Hematopoietic multipotent progenitor cell (in vitro differentiated cells): ENCODE measurements around the gene LRRC53. TPM values are rescaled to one million over a fixed set of nuclear protein-coding genes. Genes with fewer than 3 reads are reported as not detected.

Experiments used
- DNase-seq, 3 donors: peaks; one replicate each; pipeline ENCODE4 v3.0.0-alpha.2; 2011 to 2015; ENCODE audit warnings: low read depth in 2 of 3, low spot score in 2 of 3
- total RNA-seq: library from RNA; depleted of rRNA; stranded (reverse); fragments of >200 nt; gene quantifications from one replicate; pipeline ENCODE4 v1.2.3, GENCODE V29; 2012

LRRC53 gene
- total RNA-seq, 1 donor: not detected

- no peak for DNase-seq
These were observed 59.1 kb downstream of the LRRC53 start for GRCh38 chr1:74453277-74453676.

GRCh38 chr1:74452035-74452434 is 60.4 kb downstream of the LRRC53 start:
- DNase-seq: no peak

- DNase-seq: no peak
These were observed 75.4 kb downstream of the LRRC53 start for GRCh38 chr1:74437035-74437434.

DNA sequence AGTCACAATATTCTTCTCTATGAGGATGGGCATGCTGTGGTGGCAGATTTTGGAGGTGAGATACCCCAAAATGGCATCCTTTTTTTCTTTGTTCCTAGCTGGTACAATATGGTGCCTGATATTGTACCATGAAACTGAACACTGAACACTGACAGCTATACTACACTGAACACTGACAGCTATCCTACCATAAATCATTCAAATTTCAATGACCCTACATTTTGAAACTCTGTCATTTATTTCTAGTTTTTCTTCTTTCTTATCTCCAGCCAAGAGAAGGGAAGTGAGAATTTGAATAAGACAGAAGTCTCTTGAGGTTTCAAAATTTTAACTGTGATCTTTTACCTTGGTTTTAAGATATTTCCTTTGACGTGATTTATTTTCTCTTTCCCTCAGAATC is 76.3 kb downstream of the LRRC53 start:
- DNase-seq: no peak

GRCh38 chr1:74434321-74434720 is 78.1 kb downstream of the LRRC53 start:
- DNase-seq: no peak

GRCh38 chr1:74432325-74432724 is 80.1 kb downstream of the LRRC53 start:
- no peak for DNase-seq

DNA sequence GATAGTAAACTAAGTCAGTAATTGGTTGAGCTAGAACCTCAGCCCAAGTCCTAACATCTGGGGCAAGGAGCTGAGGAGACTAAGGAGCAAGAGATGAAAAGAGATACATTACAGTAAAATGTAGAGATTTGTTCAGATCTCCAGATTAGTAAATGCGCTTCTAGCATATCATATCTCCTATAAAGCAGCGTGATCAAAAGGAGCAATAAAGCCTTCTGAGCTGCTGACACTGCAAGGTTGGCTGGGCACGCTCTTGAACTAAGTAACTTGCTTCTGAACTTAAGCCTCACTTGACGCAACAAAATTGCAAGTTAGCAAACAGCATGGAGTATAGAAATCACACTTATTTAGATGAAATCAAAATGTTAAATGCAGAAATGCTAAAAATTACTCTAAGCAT is 80.9 kb downstream of the LRRC53 start:
- DNase-seq: no peak

GRCh38 chr1:74430342-74430934 is 82.0 kb downstream of the LRRC53 start:
- DNase-seq: no peak

GRCh38 chr1:74429580-74429979 is 82.8 kb downstream of the LRRC53 start:
- DNase-seq: no peak

- no peak for DNase-seq
These were observed 84.7 kb downstream of the LRRC53 start for GRCh38 chr1:74427681-74428080.

DNA sequence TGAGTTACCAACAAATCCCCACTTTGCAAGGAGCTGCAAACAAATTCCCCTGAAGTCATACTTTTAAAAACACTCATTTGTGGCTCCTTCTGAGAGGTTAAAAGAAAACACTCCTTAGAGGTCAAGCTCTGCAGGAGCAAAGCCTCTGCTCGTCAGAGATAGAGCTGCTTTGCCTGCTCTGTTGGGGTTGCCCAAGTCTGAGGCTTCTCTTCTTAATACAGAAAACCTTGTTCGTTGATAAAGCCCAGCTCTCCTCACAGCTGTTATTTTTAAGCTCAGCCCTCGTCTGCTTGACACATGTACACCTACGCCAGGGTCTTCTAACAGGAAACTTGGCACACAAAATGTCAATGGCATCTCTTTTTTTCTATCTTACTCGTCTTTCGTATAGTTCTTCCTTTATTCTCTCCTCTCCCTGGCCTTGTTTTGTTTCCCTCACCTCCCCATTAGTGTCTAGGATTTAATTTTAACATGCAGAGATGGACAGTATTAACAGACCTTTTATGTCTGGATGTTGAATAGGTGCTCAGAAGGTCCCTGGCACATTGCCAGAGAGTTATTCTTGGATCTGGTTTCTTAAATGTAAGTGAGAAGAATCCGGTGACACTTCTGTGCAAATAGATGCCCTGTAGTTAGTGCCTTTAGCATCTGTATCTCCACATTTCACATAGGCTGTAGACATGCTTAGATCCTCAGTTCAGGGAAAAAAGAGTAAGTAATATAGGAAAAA is 86.0 kb downstream of the LRRC53 start:
- DNase-seq: no peak

GRCh38 chr1:74425676-74426075 is 86.7 kb downstream of the LRRC53 start:
- no peak for DNase-seq

DNA sequence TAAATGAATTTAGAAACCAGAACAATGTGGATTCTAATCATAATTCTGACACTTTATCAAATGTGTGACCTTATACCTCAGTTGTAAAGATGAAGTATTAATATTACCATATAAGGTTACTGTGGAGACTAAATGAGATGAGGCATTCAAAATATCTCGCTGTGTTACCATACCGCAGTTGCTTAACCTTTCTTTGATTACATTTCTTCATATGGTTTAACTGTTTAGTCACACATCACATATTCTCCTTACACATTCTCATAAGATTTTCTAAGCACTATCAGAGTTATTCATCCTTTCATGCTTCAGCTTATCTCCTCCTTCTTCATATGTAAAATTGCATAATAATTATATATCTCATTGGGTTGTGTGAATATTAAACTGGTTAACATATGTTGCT is 88.9 kb downstream of the LRRC53 start:
- DNase-seq: no peak

DNA sequence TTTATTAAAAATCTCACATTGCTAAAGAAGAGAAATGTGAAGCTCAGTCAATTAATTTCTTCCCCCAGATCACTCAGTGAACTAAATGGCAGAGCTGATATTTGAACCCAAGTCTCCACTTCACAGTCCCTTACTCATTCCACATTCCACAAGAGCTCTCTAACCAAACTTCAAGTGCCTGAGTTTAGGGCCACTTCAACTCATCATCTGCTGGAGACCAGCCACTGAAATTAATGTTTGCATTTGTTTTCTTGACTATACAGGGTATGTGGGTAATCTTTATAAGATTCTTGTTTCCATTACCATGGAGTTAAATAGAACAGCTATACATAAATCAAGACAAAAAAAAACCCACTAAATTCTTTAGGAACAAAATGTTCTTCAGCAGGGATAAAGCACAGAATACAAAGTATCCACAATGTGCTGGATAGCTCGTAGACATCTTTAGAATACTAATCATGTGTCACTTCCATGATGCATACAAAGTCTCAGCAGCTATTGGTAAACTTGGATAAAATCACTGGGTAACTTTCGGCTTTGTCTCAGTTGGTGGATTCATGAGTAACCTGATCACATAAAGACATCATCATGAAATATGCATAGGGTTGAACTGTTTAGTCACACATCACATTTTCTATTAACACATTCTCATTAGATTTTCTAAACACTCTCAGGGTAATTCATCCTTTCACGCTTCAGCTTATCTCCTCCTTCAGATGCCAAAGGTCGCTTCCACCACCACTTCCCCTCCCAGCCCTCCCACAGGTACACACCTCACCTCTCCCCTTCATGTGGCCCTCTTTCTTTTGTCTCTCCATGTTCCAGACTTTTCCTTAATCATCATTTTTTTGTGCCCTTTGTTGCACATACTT is 89.8 kb downstream of the LRRC53 start:
- no peak for DNase-seq

DNA sequence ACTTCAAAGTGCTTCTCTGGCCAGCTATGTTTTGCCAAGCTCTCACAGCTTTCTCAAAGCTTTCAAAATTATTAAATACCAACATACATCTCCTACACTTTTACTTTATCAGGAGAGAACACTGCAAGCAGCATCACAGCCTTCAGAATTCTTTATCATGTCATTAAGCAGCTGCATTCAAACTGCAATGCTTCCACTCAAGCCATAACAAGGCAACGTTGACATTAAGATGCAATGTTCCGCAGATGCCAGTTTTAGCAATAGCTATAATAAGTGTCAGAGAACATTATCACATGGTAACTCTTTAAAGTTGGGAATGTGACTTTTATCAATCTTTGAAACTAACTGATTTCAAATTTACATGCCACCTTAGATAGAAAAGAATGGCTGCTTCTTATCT is 91.9 kb downstream of the LRRC53 start:
- DNase-seq: no peak

Other genes starting within 250 kb of the LRRC53 start
- under 0.01 TPM for gene ERICH3, start 161.2 kb upstream of the LRRC53 start, total RNA-seq
- gene CRYZ, start 220.4 kb upstream of the LRRC53 start, total RNA-seq: 14.0 TPM
- 9.7 TPM for gene TYW3, start 220.5 kb upstream of the LRRC53 start, total RNA-seq